Loucy (cell line): Measurements from ENCODE around the gene ETFBKMT.

ENCODE experiments used
- EZH2phosphoT487 ChIP-seq: fragments of 200-600 bp; IDR thresholded peaks from 2 replicates; pipeline ENCODE4 v1.6.1; 2018; ENCODE audit warnings: antibody characterized with exemption, mild to moderate bottlenecking, moderate library complexity, borderline replicate concordance
- TF ChIP-seq, protein P1 (sequence below): fragments of 200-600 bp; sonication (generic); conservative IDR thresholded peaks from 2 replicates; pipeline ENCODE4 v1.5.1; 2014; ENCODE audit warnings: mild to moderate bottlenecking, antibody characterized with exemption, low read length

DNA sequence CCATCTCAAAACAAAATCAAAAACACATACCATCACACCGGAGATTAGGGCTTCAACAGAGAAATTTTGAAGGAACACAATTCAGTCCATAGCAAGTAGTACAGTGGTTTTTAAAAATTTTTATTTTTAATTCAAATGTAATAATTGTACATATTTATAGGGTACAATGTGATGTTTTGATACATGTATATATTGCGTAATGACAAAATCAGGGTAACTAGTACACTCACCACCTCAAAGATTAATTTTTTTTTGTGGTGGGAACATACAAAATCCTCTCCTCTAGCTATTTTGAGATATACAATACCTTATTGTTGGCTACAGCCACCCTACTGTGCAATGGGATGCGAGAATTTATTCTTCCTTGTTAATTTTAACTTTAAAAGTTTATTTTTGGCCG lies 26.0 kb upstream of the ETFBKMT start:
- TF ChIP-seq EZH2phosphoT487, result no peak
- TF ChIP-seq, protein P1, sequence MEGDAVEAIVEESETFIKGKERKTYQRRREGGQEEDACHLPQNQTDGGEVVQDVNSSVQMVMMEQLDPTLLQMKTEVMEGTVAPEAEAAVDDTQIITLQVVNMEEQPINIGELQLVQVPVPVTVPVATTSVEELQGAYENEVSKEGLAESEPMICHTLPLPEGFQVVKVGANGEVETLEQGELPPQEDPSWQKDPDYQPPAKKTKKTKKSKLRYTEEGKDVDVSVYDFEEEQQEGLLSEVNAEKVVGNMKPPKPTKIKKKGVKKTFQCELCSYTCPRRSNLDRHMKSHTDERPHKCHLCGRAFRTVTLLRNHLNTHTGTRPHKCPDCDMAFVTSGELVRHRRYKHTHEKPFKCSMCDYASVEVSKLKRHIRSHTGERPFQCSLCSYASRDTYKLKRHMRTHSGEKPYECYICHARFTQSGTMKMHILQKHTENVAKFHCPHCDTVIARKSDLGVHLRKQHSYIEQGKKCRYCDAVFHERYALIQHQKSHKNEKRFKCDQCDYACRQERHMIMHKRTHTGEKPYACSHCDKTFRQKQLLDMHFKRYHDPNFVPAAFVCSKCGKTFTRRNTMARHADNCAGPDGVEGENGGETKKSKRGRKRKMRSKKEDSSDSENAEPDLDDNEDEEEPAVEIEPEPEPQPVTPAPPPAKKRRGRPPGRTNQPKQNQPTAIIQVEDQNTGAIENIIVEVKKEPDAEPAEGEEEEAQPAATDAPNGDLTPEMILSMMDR, result no peak
